Measurements from ENCODE around the gene ATP1A3. TPM values are rescaled to one million over a fixed set of nuclear protein-coding genes. Genes with fewer than 3 reads are reported as not detected.

Gene ATP1A3
- total and polyA plus RNA-seq, 2 of the 13 experiments (the other 11 are each of a cell fraction or from before 2014, with no cell fraction given) = 0.01 to 0.04 TPM

GRCh38 chr19:41923045-41923788, 70.8 kb downstream of the ATP1A3 start:
- WGBS (ENCODE audit: low lambda C conversion rate) = 18% methylated on average over 6 of the region's 6 CpGs
- TF ChIP-seq SOX13 (IDR thresholded peaks at IDR 0.05) (no peak), SOX13 (CRISPR knock-in tag; conservative IDR thresholded peaks at IDR 0.05 in 1 of 2, IDR thresholded peaks at IDR 0.05 in 1 of 2) (no peak), PLRG1 (conservative IDR thresholded peaks at IDR 0.05) (0 out of 2 replicates have a peak, but pooled peaks have one; percentile 38), ZMYM3 (CRISPR knock-in tag; IDR thresholded peaks at IDR 0.05) (peak; percentile 79), ZNF629 (CRISPR knock-in tag; conservative IDR thresholded peaks at IDR 0.05) (peak; percentile 91), FOXK1 (CRISPR knock-in tag; IDR thresholded peaks at IDR 0.05; ENCODE audit: borderline replicate concordance, low read depth) (no peak), KDM1A (CRISPR knock-in tag; IDR thresholded peaks at IDR 0.05) (0 out of 2 replicates have a peak, but pooled peaks have one; percentile 39), STAT5B (CRISPR knock-in tag; IDR thresholded peaks at IDR 0.05) (no peak)
- FAIRE-seq = no peak
- Histone ChIP-seq H3K36me3 (replicated peaks in 1 of 2; ENCODE audit: control insufficient read depth in 1 of 2, insufficient read depth in 2 of 2, low read length in 2 of 2) (no peaks in the 10 kb centered on the region), H3K27me3 (ENCODE audit: control insufficient read depth in 1 of 2, insufficient read depth in 2 of 2, low read length in 2 of 2) (peaks cover 3 to 58% of the 10 kb centered on the region in 2 experiments; a peak in 4 of 5 replicates), H2AFZ (ENCODE audit: low read length) (no peak overlapping the region), H3K4me1 (ENCODE audit: insufficient read depth, low read length) (no peaks in the 10 kb centered on the region), H3K4me2 (ENCODE audit: low read depth, low read length) (no peak overlapping the region), H3K9ac (ENCODE audit: insufficient read depth, low read depth, low read length) (no peak overlapping the region), H3K4me3 (replicated peaks in 1 of 3; ENCODE audit: insufficient read depth in 1 of 3, low read depth in 2 of 3, low read length in 3 of 3) (no peak overlapping the region), H3K79me2 (ENCODE audit: insufficient read depth, low read length) (no peaks in the 10 kb centered on the region), H3K9me3 (ENCODE audit: low read length) (no peaks in the 10 kb centered on the region), H3K27ac (ENCODE audit: extremely low read length, insufficient read depth, low read length) (no peak overlapping the region), H4K20me1 (ENCODE audit: insufficient read depth, low read length) (no peaks in the 10 kb centered on the region)
- no peak for DNase-seq (ENCODE audit: low spot score)
- intact Hi-C loops (cut with micrococcal nuclease; ENCODE audit: unreplicated experiment) (no loop called here), in situ Hi-C loops (cut with HindIII; ENCODE audit: extremely low pct_ligation_motif_present, low pct_unique_long_range_greater_than_20kb) (no loop called here)
- no TSS peak for BruUV-seq (replicated peaks)
- ChIA-PET POLR2A (no interaction called here), CTCF (ENCODE audit: low intra/inter-chr PET ratio, low total read pairs) (no interaction called here)
- ATAC-seq = no peak

GRCh38 chr19:41922585-41922984, 71.4 kb downstream of the ATP1A3 start:
- Histone ChIP-seq H3K9me3 (ENCODE audit: low read length) (no peaks in the 10 kb centered on the region), H4K20me1 (ENCODE audit: insufficient read depth, low read length) (no peaks in the 10 kb centered on the region), H3K27ac (ENCODE audit: extremely low read length, insufficient read depth, low read length) (no peak overlapping the region), H3K27me3 (ENCODE audit: control insufficient read depth in 1 of 2, insufficient read depth in 2 of 2, low read length in 2 of 2) (peaks cover 3 to 54% of the 10 kb centered on the region in 2 experiments; a peak in 4 of 5 replicates), H2AFZ (ENCODE audit: low read length) (no peak overlapping the region), H3K4me1 (ENCODE audit: insufficient read depth, low read length) (no peaks in the 10 kb centered on the region), H3K9ac (ENCODE audit: insufficient read depth, low read depth, low read length) (no peak overlapping the region), H3K36me3 (replicated peaks in 1 of 2; ENCODE audit: control insufficient read depth in 1 of 2, insufficient read depth in 2 of 2, low read length in 2 of 2) (no peaks in the 10 kb centered on the region), H3K4me2 (ENCODE audit: low read depth, low read length) (no peak overlapping the region), H3K79me2 (ENCODE audit: insufficient read depth, low read length) (no peaks in the 10 kb centered on the region), H3K4me3 (replicated peaks in 1 of 3; ENCODE audit: insufficient read depth in 1 of 3, low read depth in 2 of 3, low read length in 3 of 3) (no peak overlapping the region)
- ChIA-PET POLR2A (no interaction called here), CTCF (ENCODE audit: low intra/inter-chr PET ratio, low total read pairs) (no interaction called here)
- 12% methylated on average over 6 of the region's 18 CpGs for WGBS (ENCODE audit: low lambda C conversion rate)
- ATAC-seq = no peak
- DNase-seq (ENCODE audit: low spot score) = no peak
- no peak for FAIRE-seq
- BruUV-seq (replicated peaks) = no TSS peak
- intact Hi-C loops (cut with micrococcal nuclease; ENCODE audit: unreplicated experiment) (no loop called here), in situ Hi-C loops (cut with HindIII; ENCODE audit: extremely low pct_ligation_motif_present, low pct_unique_long_range_greater_than_20kb) (no loop called here)
- TF ChIP-seq ARHGAP35 (CRISPR knock-in tag; IDR thresholded peaks at IDR 0.05; ENCODE audit: borderline replicate concordance) (no peak), ZNF691 (CRISPR knock-in tag; IDR thresholded peaks at IDR 0.05; ENCODE audit: borderline replicate concordance, low read depth) (no peak), GATA4 (IDR thresholded peaks at IDR 0.05; ENCODE audit: borderline replicate concordance, low read depth) (no peak), ETV6 (CRISPR knock-in tag; conservative IDR thresholded peaks at IDR 0.05) (no peak), ZNF496 (CRISPR knock-in tag; IDR thresholded peaks at IDR 0.05; ENCODE audit: insufficient replicate concordance) (no peak)
- TF ChIP-seq, protein P1, sequence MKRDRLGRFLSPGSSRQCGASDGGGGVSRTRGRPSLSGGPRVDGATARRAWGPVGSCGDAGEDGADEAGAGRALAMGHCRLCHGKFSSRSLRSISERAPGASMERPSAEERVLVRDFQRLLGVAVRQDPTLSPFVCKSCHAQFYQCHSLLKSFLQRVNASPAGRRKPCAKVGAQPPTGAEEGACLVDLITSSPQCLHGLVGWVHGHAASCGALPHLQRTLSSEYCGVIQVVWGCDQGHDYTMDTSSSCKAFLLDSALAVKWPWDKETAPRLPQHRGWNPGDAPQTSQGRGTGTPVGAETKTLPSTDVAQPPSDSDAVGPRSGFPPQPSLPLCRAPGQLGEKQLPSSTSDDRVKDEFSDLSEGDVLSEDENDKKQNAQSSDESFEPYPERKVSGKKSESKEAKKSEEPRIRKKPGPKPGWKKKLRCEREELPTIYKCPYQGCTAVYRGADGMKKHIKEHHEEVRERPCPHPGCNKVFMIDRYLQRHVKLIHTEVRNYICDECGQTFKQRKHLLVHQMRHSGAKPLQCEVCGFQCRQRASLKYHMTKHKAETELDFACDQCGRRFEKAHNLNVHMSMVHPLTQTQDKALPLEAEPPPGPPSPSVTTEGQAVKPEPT (CRISPR knock-in tag; IDR thresholded peaks at IDR 0.05; ENCODE audit: low read depth) = no peak
- TF ChIP-seq, protein P2, sequence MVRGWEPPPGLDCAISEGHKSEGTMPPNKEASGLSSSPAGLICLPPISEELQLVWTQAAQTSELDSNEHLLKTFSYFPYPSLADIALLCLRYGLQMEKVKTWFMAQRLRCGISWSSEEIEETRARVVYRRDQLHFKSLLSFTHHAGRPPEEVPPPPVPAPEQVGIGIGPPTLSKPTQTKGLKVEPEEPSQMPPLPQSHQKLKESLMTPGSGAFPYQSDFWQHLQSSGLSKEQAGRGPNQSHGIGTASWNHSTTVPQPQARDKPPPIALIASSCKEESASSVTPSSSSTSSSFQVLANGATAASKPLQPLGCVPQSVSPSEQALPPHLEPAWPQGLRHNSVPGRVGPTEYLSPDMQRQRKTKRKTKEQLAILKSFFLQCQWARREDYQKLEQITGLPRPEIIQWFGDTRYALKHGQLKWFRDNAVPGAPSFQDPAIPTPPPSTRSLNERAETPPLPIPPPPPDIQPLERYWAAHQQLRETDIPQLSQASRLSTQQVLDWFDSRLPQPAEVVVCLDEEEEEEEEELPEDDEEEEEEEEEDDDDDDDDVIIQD (CRISPR knock-in tag; IDR thresholded peaks at IDR 0.05; ENCODE audit: low read depth) = no peak

All from HepG2 (cell line).